ENCODE data around the gene RNASE2.

GRCh38 chr14:20969336-20969735 lies 14.0 kb downstream of the RNASE2 start:
- TF ChIP-seq CTCF (IDR thresholded peaks at IDR 0.05) (no peak), EP300 (IDR thresholded peaks at IDR 0.05) (no peak), POLR2A (IDR thresholded peaks at IDR 0.05) (no peak), POLR2AphosphoS5 (IDR thresholded peaks at IDR 0.05) (no peak)

Data from stomach (tissue), 4 donors.